Neural progenitor cell (in vitro differentiated cells): ENCODE data around the gene FGFRL1.

Source experiments
- CTCF ChIP-seq: fragments of 200-600 bp; sonication (generic); IDR thresholded peaks from 2 replicates; pipeline ENCODE4 v1.5.1; 2017; ENCODE audit warnings: antibody characterized with exemption, mild to moderate bottlenecking
- EZH2 ChIP-seq: fragments of 200-600 bp; sonication (generic); IDR thresholded peaks from 2 replicates; pipeline ENCODE4 v1.6.1; 2017; ENCODE audit warnings: antibody characterized with exemption, mild to moderate bottlenecking, moderate library complexity
- EZH2phosphoT487 ChIP-seq: fragments of 200-600 bp; sonication (generic); IDR thresholded peaks from 2 replicates; pipeline ENCODE4 v1.6.1; 2017; ENCODE audit warnings: antibody characterized with exemption

DNA sequence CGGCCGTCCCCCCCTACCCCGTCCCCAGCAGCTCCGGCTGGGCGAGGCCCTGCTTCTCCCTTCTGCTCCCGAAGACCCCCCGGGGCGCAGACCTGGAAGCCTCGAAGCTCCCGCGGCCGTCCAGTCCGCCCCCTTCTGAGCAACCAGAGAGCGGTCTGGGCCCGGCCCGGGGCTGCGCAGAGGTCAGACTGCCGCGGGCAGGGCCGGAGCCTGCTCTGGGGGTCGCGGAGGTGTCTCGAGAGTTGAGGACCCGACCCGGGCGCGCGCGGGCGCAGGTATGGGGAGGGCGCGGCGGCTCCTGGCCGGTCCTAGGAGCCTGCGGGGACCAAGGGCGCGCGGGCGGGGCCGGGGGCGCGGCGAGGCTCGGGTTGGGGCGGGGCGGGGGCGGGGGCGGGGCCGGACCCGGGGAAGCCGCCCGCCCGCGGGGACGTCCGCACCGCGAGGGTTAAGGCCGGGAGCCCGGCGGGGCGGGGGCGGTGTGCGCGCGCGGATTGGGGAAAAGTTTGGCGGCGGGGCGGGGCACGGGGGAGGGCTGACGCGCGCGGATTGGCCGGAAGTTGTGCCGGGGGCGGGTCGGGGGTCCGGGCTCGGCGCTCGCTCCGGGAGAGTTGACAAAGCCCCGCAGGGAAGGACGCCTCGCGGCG, at the start of gene FGFRL1:
- TF ChIP-seq EZH2 (peak; percentile 39), CTCF (no peak), EZH2phosphoT487 (peak; percentile 29)
